HepG2 (cell line): ENCODE measurements around the gene TIMM8B. TPM values are rescaled to one million over a fixed set of nuclear protein-coding genes. Genes with fewer than 3 reads are reported as not detected.

ENCODE experiments used
- GATAD2A ChIP-seq: IDR thresholded peaks from 2 replicates; pipeline ENCODE4 v1.6.1; 2016
- KAT2B ChIP-seq: fragments of 150-350 bp; IDR thresholded peaks from 2 replicates; pipeline ENCODE4 v1.6.1; 2014; ENCODE audit warnings: low read depth, low read length, borderline replicate concordance
- MTA1 ChIP-seq: sonication (generic); formaldehyde crosslinking; IDR thresholded peaks from 2 replicates; pipeline ENCODE4 v1.4.0; 2020; ENCODE audit warnings: missing genetic modification reagents, mild to moderate bottlenecking, borderline replicate concordance
- MXD3 ChIP-seq: IDR thresholded peaks from 2 replicates; pipeline ENCODE4 v1.6.1; 2016; ENCODE audit warnings: mild to moderate bottlenecking, missing biosample characterization, missing genetic modification reagents
- ZFX ChIP-seq: sonication (generic); formaldehyde crosslinking; IDR thresholded peaks from 2 replicates; pipeline ENCODE4 v1.4.0; 2020; ENCODE audit warnings: mild to moderate bottlenecking, low read depth, missing genetic modification reagents, moderate library complexity
- ZHX2 ChIP-seq, 2 experiments: sonication (generic) in 1 of 2; formaldehyde crosslinking in 1 of 2; IDR thresholded peaks; 2 replicates each; pipeline versions ENCODE4 v1.6.1 to v1.9.0; 2014 to 2022; ENCODE audit warnings: antibody characterized with exemption in 1 of 2, borderline replicate concordance in 1 of 2, inconsistent platforms in 1 of 2, low read depth in 1 of 2, missing genetic modification reagents in 1 of 2
- ZNF546 ChIP-seq: sonication (generic); formaldehyde crosslinking; conservative IDR thresholded peaks from 2 replicates; pipeline ENCODE4 v1.8.1; 2023; ENCODE audit warnings: mild to moderate bottlenecking, missing genetic modification reagents
- polyA plus RNA-seq, 8 experiments: library from polyadenylated mRNA; depleted of rRNA in 3 of 8; stranded (reverse) in 7 of 8; unstranded in 1 of 8; fragments of >200 nt; fragmentation: Illumina TruSeq in 4 of 8; extraction: Trizol in 4 of 8; gene quantifications; 2 replicates each; pipeline versions ENCODE4 v1.2.1 to v1.2.3, GENCODE V29; 2011 to 2016; ENCODE audit warnings: low read depth in 4 of 8, missing spikeins in 1 of 8, mixed read lengths in 1 of 8; ENCODE audit not compliant: insufficient read depth in 1 of 8
- total RNA-seq, 5 experiments: library from RNA; depleted of rRNA; stranded (reverse); fragments of >200 nt; fragmentation: Illumina TruSeq; extraction: Trizol; gene quantifications; 2 replicates each; pipeline ENCODE4 v1.2.3, GENCODE V29; 2016; ENCODE audit warnings: low read depth in 1 of 5

TIMM8B gene
- total and polyA plus RNA-seq, 2 of the 13 experiments (the other 11 are each of a cell fraction or from before 2014, with no cell fraction given) = 84.5 to 98.3 TPM

- TF ChIP-seq ZHX2 (IDR thresholded peaks at IDR 0.05; ENCODE audit: low read depth) = no peak
- no peak for TF ChIP-seq ZHX2 (CRISPR knock-in tag; IDR thresholded peaks at IDR 0.05; ENCODE audit: borderline replicate concordance)
- TF ChIP-seq ZNF546 (CRISPR knock-in tag) = no peak
- TF ChIP-seq MTA1 (CRISPR knock-in tag) = no peak
- no peak for TF ChIP-seq KAT2B
- no peak for TF ChIP-seq GATAD2A (CRISPR knock-in tag)
- TF ChIP-seq ZFX (CRISPR knock-in tag) = no peak
- TF ChIP-seq MXD3 (CRISPR knock-in tag) = no peak
Observed at GRCh38 chr11:112129656-112130055, 43.1 kb upstream of the TIMM8B start (continued).
